Ovary (tissue), 9 donors: ENCODE data around the gene TBCD. TPM values are rescaled to one million over a fixed set of nuclear protein-coding genes. Genes with fewer than 3 reads are reported as not detected.

Source experiments
- DNase-seq, 5 donors: peaks; one replicate each; pipeline ENCODE4 v3.0.0-alpha.2; 2019 to 2020
- H3K27ac ChIP-seq, 2 donors: fragments of 200-600 bp; one replicate each; pipeline versions ENCODE4 v1.5.1 to v1.8.0; 2019 to 2022
- H3K27me3 ChIP-seq: fragments of 200-600 bp; one replicate; pipeline ENCODE4 v1.8.0; 2022
- H3K36me3 ChIP-seq: fragments of 200-600 bp; sonication (generic); one replicate; pipeline ENCODE4 v1.5.1; 2019
- H3K4me1 ChIP-seq: one replicate; pipeline ENCODE4 v1.8.1; 2013; ENCODE audit warnings: mild to moderate bottlenecking, moderate library complexity; ENCODE audit not compliant: insufficient read depth
- H3K4me3 ChIP-seq: fragments of 200-600 bp; sonication (generic); one replicate; pipeline ENCODE4 v1.5.1; 2017
- H3K9me3 ChIP-seq, 2 donors: fragments of 200-600 bp in 1 of 2; sonication (generic) in 1 of 2; one replicate each; pipeline versions ENCODE4 v1.5.1 to v1.8.1; 2013 to 2019; ENCODE audit warnings: mild to moderate bottlenecking in 1 of 2, moderate library complexity in 1 of 2
- EP300 ChIP-seq: sonication (generic); formaldehyde crosslinking; IDR thresholded peaks from one replicate; pipeline ENCODE4 v1.6.1; 2017; ENCODE audit warnings: antibody characterized with exemption
- POLR2A ChIP-seq: fragments of 450-650 bp; IDR thresholded peaks from one replicate; pipeline ENCODE4 v1.6.1; 2017; ENCODE audit warnings: antibody characterized with exemption, mild to moderate bottlenecking, moderate library complexity
- WGBS, 3 donors: extraction: QIAGEN DNeasy Blood & Tissue Kit in 1 of 3; methylation state at CpG; one replicate each; pipeline versions ENCODE4 v1.1.5 to v1.1.7; 2013 to 2017; 5-methylcytosine and 5-hydroxymethylcytosine counted together
- intact Hi-C, 4 donors: fragments of 100-400 bp; cut with DNase I; formaldehyde crosslinking; loops; one replicate each; pipeline versions ENCODE4 v1.11.0 to v1.15.1; 2022 to 2023
- polyA plus RNA-seq, 2 donors: library from polyadenylated mRNA; stranded (reverse); fragments of 200-250 nt in 1 of 2; fragments of 350-450 nt in 1 of 2; fragmentation: Illumina TruSeq in 1 of 2; extraction: RNeasy Lipid Tissue Mini Kit (QIAGEN cat#74804) in 1 of 2; gene quantifications; one replicate each; pipeline ENCODE4 v1.2.3, GENCODE V29; 2013 to 2014
- total RNA-seq, 7 donors: library from RNA; depleted of rRNA in 2 of 7; stranded (reverse); fragments of >200 nt in 2 of 7; fragmentation: NEBNext Ultra II Directional in 3 of 7; extraction: Animal tissue kit (Norgen Biotek cat#: 25700) in 3 of 7; gene quantifications; one replicate each; pipeline versions ENCODE4 v1.1.0 to v1.2.4, GENCODE V29; 2016 to 2023
- TF ChIP-seq, protein P1 (sequence below), 3 donors: fragments of 450-650 bp in 2 of 3; fragments of 200-600 bp in 1 of 3; IDR thresholded peaks; one replicate each; pipeline versions ENCODE4 v1.5.1 to v1.8.0; 2016 to 2022; ENCODE audit warnings: antibody characterized with exemption in 3 of 3, mild to moderate bottlenecking in 1 of 3
- donor health status: DM: no; HTN: no; CAD: no; lungs with moderate emphysema.
- donor health status: DM: no; HTN: no; CAD: no.
- donor health status: Bipolar disorder and iron deficiency.
- donor health status: DM: yes; HTN: yes; CAD: no.
- donor health status: DM: no; HTN: no; CAD: no.
- donor health status: DM: yes; HTN: yes; CAD: no.

The TBCD gene
- total and polyA plus RNA-seq, 9 donors = 29.2 to 88.3 (median 59.2) TPM

DNA sequence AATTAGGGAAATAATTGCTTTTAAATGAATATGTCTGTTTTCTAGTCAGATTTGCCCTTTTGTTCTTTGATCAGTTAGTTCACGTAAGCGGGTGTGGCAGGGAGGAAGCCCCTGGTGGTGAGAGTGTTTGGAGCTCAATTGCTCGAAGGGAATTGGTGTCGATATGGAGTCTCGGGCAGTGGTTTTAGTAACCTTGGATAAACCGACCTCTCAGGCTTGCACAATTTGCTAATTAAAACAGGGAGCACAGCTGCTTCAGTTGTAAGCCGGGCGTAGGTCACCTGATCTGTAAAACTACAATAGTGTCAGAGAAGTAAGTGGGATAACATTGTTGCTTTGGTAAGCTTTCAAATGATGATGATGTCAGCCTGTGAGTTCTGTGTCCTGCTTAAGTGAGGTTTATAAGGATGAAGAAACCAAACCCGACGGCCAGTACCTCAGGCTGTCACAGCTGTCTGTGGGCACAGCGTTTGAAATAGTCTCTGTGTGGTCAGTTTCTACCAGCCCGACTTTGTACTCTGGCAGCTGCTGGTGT, 85.0 kb downstream of the TBCD start:
- 26 to 52% (median 27%) methylated on average over 12 of the region's 12 CpGs for WGBS, 3 donors
- intact Hi-C loops = no loop called here
- TF ChIP-seq, protein P1, sequence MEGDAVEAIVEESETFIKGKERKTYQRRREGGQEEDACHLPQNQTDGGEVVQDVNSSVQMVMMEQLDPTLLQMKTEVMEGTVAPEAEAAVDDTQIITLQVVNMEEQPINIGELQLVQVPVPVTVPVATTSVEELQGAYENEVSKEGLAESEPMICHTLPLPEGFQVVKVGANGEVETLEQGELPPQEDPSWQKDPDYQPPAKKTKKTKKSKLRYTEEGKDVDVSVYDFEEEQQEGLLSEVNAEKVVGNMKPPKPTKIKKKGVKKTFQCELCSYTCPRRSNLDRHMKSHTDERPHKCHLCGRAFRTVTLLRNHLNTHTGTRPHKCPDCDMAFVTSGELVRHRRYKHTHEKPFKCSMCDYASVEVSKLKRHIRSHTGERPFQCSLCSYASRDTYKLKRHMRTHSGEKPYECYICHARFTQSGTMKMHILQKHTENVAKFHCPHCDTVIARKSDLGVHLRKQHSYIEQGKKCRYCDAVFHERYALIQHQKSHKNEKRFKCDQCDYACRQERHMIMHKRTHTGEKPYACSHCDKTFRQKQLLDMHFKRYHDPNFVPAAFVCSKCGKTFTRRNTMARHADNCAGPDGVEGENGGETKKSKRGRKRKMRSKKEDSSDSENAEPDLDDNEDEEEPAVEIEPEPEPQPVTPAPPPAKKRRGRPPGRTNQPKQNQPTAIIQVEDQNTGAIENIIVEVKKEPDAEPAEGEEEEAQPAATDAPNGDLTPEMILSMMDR (IDR thresholded peaks at IDR 0.05) = no peak
- TF ChIP-seq POLR2A (no peak), EP300 (no peak)
- H3K4me3 ChIP-seq = no peak overlapping the region
- H3K36me3 ChIP-seq = no peaks in the 10 kb centered on the region
- peak in 2 of 5 donors; percentile 31 to 44 for DNase-seq
- H3K27ac ChIP-seq = peak overlapping the region in 1 of 2 donors; percentile 16
- H3K9me3 ChIP-seq = no peaks in the 10 kb centered on the region
- peaks cover 3% of the 10 kb centered on the region for H3K4me1 ChIP-seq
- H3K27me3 ChIP-seq = no peaks in the 10 kb centered on the region

DNA sequence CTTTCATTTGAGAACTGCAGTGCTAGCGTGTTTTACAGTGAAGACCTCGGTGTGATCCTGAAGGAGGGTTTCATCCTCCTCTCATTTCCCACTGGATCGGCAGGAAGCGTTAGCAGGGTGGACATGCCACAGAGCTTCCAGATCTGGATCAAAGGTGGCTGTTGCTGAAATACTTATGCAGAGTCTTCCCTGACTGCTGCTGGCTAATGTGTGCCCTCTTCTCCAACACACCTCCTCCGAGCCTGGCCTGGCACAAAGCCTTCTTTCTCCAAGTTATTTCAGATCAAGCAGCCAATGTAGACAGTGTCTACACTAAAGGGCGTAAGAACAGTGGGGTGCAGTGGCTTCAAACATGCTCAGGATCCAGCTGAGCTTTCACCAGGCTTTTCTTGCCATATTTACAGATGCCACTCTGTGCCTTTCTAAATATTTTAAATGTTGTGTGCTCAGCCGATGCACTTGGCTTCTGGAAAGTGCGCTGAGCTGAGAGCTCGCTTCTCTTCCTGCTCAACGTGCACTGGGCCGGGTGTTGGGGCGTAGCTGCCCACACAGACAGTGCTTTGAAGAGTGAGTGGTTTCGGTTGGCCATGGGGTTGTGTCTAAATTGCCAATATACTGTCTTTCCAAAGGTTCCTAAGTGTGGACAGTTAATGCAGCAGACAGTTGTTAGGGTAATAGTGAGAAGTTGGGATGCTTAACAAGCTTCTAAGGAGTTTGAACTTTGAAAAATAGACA, 85.9 kb downstream of the TBCD start:
- peak in 1 of 5 donors; percentile 33 for DNase-seq
- Histone ChIP-seq H3K9me3 (no peaks in the 10 kb centered on the region), H3K36me3 (no peaks in the 10 kb centered on the region), H3K27me3 (no peaks in the 10 kb centered on the region), H3K4me1 (peaks cover 3% of the 10 kb centered on the region), H3K27ac (peak overlapping the region in 1 of 2 donors; percentile 16), H3K4me3 (no peak overlapping the region)
- intact Hi-C loops = no loop called here
- no peak for TF ChIP-seq POLR2A
- TF ChIP-seq, protein P1 (IDR thresholded peaks at IDR 0.05) = no peak
- no peak for TF ChIP-seq EP300
- WGBS, 3 donors = 65 to 80% (median 70%) methylated on average over 13 of the region's 13 CpGs

DNA sequence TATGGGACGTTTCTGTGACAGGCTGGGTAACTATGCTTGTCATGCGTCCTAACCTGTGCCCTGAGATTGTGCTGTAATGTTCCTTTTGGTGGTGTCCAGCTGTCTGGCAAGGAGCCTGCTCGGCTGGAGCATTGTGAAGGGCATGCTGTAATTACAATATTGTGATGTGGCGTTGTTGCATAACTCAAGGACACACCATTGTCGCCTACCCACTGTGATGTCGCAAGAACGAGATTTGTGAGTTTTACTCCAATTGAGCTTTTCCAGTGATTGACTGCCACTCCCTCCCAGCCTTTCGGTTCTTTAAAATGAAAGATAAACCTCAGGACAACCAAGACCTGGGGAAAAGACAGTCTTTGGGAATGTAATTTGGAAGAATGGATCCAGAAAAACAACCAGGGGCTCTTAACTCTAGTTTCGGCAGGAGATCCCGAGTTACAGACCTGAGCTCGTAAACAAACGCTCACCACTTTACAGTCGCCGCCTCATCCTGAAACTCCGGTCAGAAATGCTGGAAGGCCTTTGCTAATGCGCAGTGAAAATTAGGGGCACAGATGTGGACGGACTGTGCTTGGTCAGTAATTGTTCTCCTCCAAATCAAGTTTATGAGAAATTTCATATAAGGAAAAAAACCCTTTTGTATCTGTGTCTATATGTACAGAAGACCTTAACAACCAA, 86.7 kb downstream of the TBCD start:
- TF ChIP-seq POLR2A = no peak
- TF ChIP-seq EP300 = no peak
- TF ChIP-seq, protein P1 (IDR thresholded peaks at IDR 0.05) = no peak
- Histone ChIP-seq H3K27ac (no peak overlapping the region), H3K4me3 (no peak overlapping the region), H3K4me1 (peaks cover 3% of the 10 kb centered on the region), H3K27me3 (no peaks in the 10 kb centered on the region), H3K9me3 (no peaks in the 10 kb centered on the region), H3K36me3 (no peaks in the 10 kb centered on the region)
- peak in 1 of 5 donors; percentile 37 for DNase-seq
- intact Hi-C loops = no loop called here
- 81 to 87% (median 86%) methylated on average over 17 of the region's 17 CpGs for WGBS, 3 donors

DNA sequence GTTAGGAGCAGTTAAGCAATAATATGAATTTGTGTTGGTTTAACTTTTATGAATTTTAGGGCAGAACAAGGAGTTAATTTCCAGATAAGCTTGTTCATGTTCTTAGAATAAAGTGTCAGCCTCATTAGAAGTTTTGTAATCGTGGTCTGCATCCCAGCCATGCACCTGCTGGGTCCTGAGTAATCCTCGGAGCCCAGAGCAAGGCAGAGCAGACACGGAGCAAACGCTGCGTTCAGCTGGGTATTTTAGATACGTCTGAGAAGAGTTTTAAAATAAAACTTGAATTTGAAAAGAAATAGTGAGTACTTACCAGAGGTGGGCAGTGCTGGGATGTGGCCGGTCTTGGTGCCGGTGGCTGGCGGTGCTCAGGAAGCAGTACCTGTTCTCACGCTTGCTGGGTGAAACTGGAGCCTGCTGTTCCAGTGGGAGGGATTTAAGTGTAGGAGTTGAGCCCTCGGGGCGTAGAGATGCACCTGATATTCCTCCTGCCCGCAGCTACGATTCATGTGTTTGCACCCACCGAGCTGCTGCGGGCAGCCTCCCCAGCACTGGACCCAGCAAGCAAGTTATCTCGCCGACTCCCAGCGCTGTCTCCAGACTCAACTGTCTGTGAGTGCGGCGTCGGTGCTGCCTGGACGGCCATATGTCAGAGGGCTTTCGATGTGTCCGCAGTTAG, 87.9 kb downstream of the TBCD start, which contains the start of gene ZNF750:
Gene ZNF750, minus strand, starts transcription at position 406 of the 676 bp plus-strand sequence. CDS start 7,568 bp downstream, outside the sequence.
- intact Hi-C loops = no loop called here
- Histone ChIP-seq H3K4me1 (peaks cover 3% of the 10 kb centered on the region), H3K9me3 (no peaks in the 10 kb centered on the region), H3K36me3 (no peaks in the 10 kb centered on the region), H3K4me3 (no peak within 1 kb of the TSS), H3K27me3 (no peaks in the 10 kb centered on the region), H3K27ac (no peak within 1 kb of the TSS)
- DNase-seq = peak in 2 of 5 donors; percentile 11 to 21
- TF ChIP-seq EP300 (no peak), POLR2A (no peak)
- TF ChIP-seq, protein P1 (IDR thresholded peaks at IDR 0.05) = no peak
- 89 to 92% (median 89%) methylated on average over 25 of the region's 25 CpGs for WGBS, 3 donors
